HCT116 (cell line): Measurements from ENCODE around the gene ANO2. TPM values are rescaled to one million over a fixed set of nuclear protein-coding genes. Genes with fewer than 3 reads are reported as not detected.

ENCODE experiments used
- ATAC-seq: fragments of 200-7000 bp; cut with Tn5 transposase; 2 replicates; pipeline ENCODE4 v1.9.1; 2020; ENCODE audit warnings: mild to moderate bottlenecking, moderate library complexity
- BruUV-seq: library from RNA; stranded (reverse); fragments of 400-500 nt; replicated peaks from 2 replicates; lab custom pipeline; 2021; lab: Mats Ljungman, UMichigan
- CTCF ChIA-PET: fragments of 300-600 bp; sonication (Branson Sonifier 250); formaldehyde crosslinking; loops from one replicate; lab custom pipeline; 2021; ENCODE audit warnings: antibody characterized with exemption; lab: Charles Lee
- POLR2A ChIA-PET: fragments of 300-600, 350-600 bp; sonication (Branson Sonifier 250); formaldehyde crosslinking; loops from one replicate; lab custom pipeline; 2021; ENCODE audit warnings: antibody characterized with exemption; lab: Charles Lee
- RAD21 ChIA-PET, 2 experiments: fragments of 300-600 bp; sonication (Branson Sonifier 250); formaldehyde crosslinking; loops; one replicate each; lab custom pipeline; 2023; ENCODE audit warnings: low total read pairs in 2 of 2; ENCODE audit not compliant: uncharacterized antibody in 2 of 2, unreplicated experiment in 2 of 2, low non-redundant PET in 1 of 2; lab: Charles Lee
- DNase-seq: peaks from one replicate; pipeline ENCODE4 v3.0.0-alpha.2; 2010; ENCODE audit warnings: low read depth, low spot score
- H2AFZ ChIP-seq: fragments of 200-600 bp; shearing (Covaris generic), sonication (generic); 2 replicates; pipeline ENCODE4 v1.6.1; 2017; ENCODE audit warnings: low read depth, mixed run types, mixed read lengths, antibody characterized with exemption, low read length; ENCODE audit not compliant: poor library complexity, severe bottlenecking
- H3K27ac ChIP-seq: 2 replicates; pipeline ENCODE4 v1.5.1; 2012; ENCODE audit warnings: low read depth, low read length
- H3K27me3 ChIP-seq: fragments of 200-600 bp; sonication (generic); 2 replicates; pipeline ENCODE4 v1.6.1; 2016; ENCODE audit warnings: mixed run types, low read length, mixed read lengths; ENCODE audit not compliant: insufficient read depth
- H3K36me3 ChIP-seq, 2 experiments: fragments of 200-500 bp in 1 of 2; fragments of 200-600 bp in 1 of 2; sonication (Bioruptor generic) in 1 of 2; sonication (generic) in 1 of 2; 2 replicates each; pipeline versions ENCODE4 v1.5.1 to v1.6.1; 2014 to 2016; ENCODE audit warnings: low read length in 2 of 2, inconsistent platforms in 1 of 2, mixed read lengths in 1 of 2, mixed run types in 1 of 2; ENCODE audit not compliant: insufficient read depth in 2 of 2, control insufficient read depth in 1 of 2
- H3K4me1 ChIP-seq, 2 experiments: fragments of 200-600 bp in 1 of 2; sonication (generic) in 1 of 2; 2 replicates each; pipeline versions ENCODE4 v1.5.1 to v1.6.1; 2012 to 2017; ENCODE audit warnings: low read length in 2 of 2, inconsistent platforms in 1 of 2, mild to moderate bottlenecking in 1 of 2, mixed read lengths in 1 of 2, mixed run types in 1 of 2, moderate library complexity in 1 of 2; ENCODE audit not compliant: insufficient read depth in 2 of 2, control insufficient read depth in 1 of 2
- H3K4me2 ChIP-seq: fragments of 200-600 bp; sonication (generic); 2 replicates; pipeline ENCODE4 v1.6.1; 2017; ENCODE audit warnings: mixed run types, low read length, mixed read lengths
- H3K4me3 ChIP-seq, 2 experiments: fragments of 200-600 bp in 1 of 2; sonication (generic) in 1 of 2; replicated peaks in 1 of 2; 2 replicates each; pipeline ENCODE4 v1.5.1; 2011 to 2016; ENCODE audit warnings: low read length in 2 of 2, control low read depth in 1 of 2, low read depth in 1 of 2, mild to moderate bottlenecking in 1 of 2, mixed read lengths in 1 of 2, mixed run types in 1 of 2
- H3K79me2 ChIP-seq: fragments of 200-600 bp; sonication (generic); 2 replicates; pipeline ENCODE4 v1.6.1; 2017; ENCODE audit warnings: mild to moderate bottlenecking, mixed run types, low read length, moderate library complexity, mixed read lengths; ENCODE audit not compliant: insufficient read depth
- H3K9ac ChIP-seq: fragments of 200-600 bp; sonication (generic); 2 replicates; pipeline ENCODE4 v1.6.1; 2016; ENCODE audit warnings: low read length, mixed read lengths
- H3K9me2 ChIP-seq: fragments of 200-600 bp; sonication (generic), shearing (Covaris generic); 2 replicates; pipeline ENCODE4 v1.6.1; 2017; ENCODE audit warnings: mixed run types, mild to moderate bottlenecking, moderate library complexity; ENCODE audit not compliant: insufficient read depth
- H3K9me3 ChIP-seq, 2 experiments: fragments of 200-500 bp in 1 of 2; fragments of 200-600 bp in 1 of 2; sonication (Bioruptor generic) in 1 of 2; sonication (generic) in 1 of 2; 2 replicates each; pipeline ENCODE4 v1.6.1; 2014 to 2017; ENCODE audit warnings: low read length in 2 of 2, mixed read lengths in 2 of 2, inconsistent platforms in 1 of 2, low read depth in 1 of 2, mild to moderate bottlenecking in 1 of 2, mixed run types in 1 of 2, moderate library complexity in 1 of 2; ENCODE audit not compliant: control insufficient read depth in 1 of 2, insufficient read depth in 1 of 2
- H4K20me1 ChIP-seq: fragments of 200-600 bp; sonication (generic), shearing (Covaris generic); 2 replicates; pipeline ENCODE4 v1.6.1; 2017; ENCODE audit warnings: mixed run types, mild to moderate bottlenecking, moderate library complexity; ENCODE audit not compliant: insufficient read depth
- CBX3 ChIP-seq: IDR thresholded peaks from 2 replicates; pipeline ENCODE4 v1.6.1; 2012; ENCODE audit warnings: low read depth
- CEBPB ChIP-seq: IDR thresholded peaks from 2 replicates; pipeline ENCODE4 v1.6.1; 2012; ENCODE audit warnings: low read depth
- EGR1 ChIP-seq: IDR thresholded peaks from 2 replicates; pipeline ENCODE4 v1.6.1; 2012; ENCODE audit warnings: low read depth
- ELF1 ChIP-seq: IDR thresholded peaks from 2 replicates; pipeline ENCODE4 v1.6.1; 2012; ENCODE audit warnings: low read depth, borderline replicate concordance
- EZH2 ChIP-seq: fragments of 200-600 bp; sonication (generic); IDR thresholded peaks from 2 replicates; pipeline ENCODE4 v1.6.1; 2017; ENCODE audit warnings: antibody characterized with exemption, mixed run types
- EZH2phosphoT487 ChIP-seq: fragments of 200-600 bp; IDR thresholded peaks from 2 replicates; pipeline ENCODE4 v1.6.1; 2018; ENCODE audit warnings: antibody characterized with exemption, borderline replicate concordance
- FOSL1 ChIP-seq: IDR thresholded peaks from 2 replicates; pipeline ENCODE4 v1.6.1; 2012; ENCODE audit warnings: low read depth
- POLR2A ChIP-seq: IDR thresholded peaks from 2 replicates; pipeline ENCODE4 v1.7.0; 2011; ENCODE audit warnings: borderline replicate concordance; ENCODE audit not compliant: insufficient read depth, insufficient read length; ENCODE audit errors: extremely low read depth
- POLR2AphosphoS5 ChIP-seq: IDR thresholded peaks from 2 replicates; pipeline ENCODE4 v1.6.1; 2011; ENCODE audit warnings: mild to moderate bottlenecking, low read depth, low read length, moderate library complexity
- RAD21 ChIP-seq: IDR thresholded peaks from 2 replicates; pipeline ENCODE4 v1.6.1; 2012; ENCODE audit warnings: low read depth, mild to moderate bottlenecking
- SIN3A ChIP-seq: IDR thresholded peaks from 2 replicates; pipeline ENCODE4 v1.6.1; 2012; ENCODE audit warnings: low read depth
- SP1 ChIP-seq: IDR thresholded peaks from 2 replicates; pipeline ENCODE4 v1.6.1; 2012; ENCODE audit warnings: low read depth
- SRF ChIP-seq: IDR thresholded peaks from 2 replicates; pipeline ENCODE4 v1.6.1; 2012; ENCODE audit warnings: low read depth
- TCF7L2 ChIP-seq: IDR thresholded peaks from 2 replicates; pipeline ENCODE4 v1.7.0; 2011; ENCODE audit warnings: borderline replicate concordance, inconsistent platforms; ENCODE audit not compliant: insufficient read depth, insufficient read length; ENCODE audit errors: extremely low read depth
- YY1 ChIP-seq: IDR thresholded peaks from 2 replicates; pipeline ENCODE4 v1.6.1; 2011; ENCODE audit warnings: low read length, low read depth, moderate library complexity, mild to moderate bottlenecking; ENCODE audit not compliant: insufficient replicate concordance; ENCODE audit errors: extremely low read depth
- ZFX ChIP-seq: fragments of 450-650 bp; IDR thresholded peaks from 2 replicates; pipeline ENCODE4 v1.6.1; 2017
- ZNF274 ChIP-seq: fragments of 200-500 bp; sonication (Bioruptor generic); IDR thresholded peaks from 2 replicates; pipeline ENCODE4 v1.6.1; 2014; ENCODE audit warnings: mild to moderate bottlenecking, low read depth, low read length, inconsistent platforms
- intact Hi-C: fragments of 100-400 bp; cut with micrococcal nuclease; formaldehyde crosslinking; loops from 2 replicates; pipeline ENCODE4 v1.10.0; 2022
- total RNA-seq: library from RNA; stranded (reverse); gene quantifications from one replicate; pipeline ENCODE4 v1.2.1, GENCODE V29; 2021; ENCODE audit not compliant: unreplicated experiment
- TF ChIP-seq, protein P1 (sequence below): IDR thresholded peaks from 2 replicates; pipeline ENCODE4 v1.6.1; 2012; ENCODE audit warnings: low read depth
- TF ChIP-seq, protein P2 (sequence below), 3 experiments: fragments of 200-600 bp in 1 of 3; sonication (generic) in 1 of 3; IDR thresholded peaks in 2 of 3; conservative IDR thresholded peaks in 1 of 3; 2 replicates each; pipeline ENCODE4 v1.5.1; 2012 to 2017; ENCODE audit warnings: low read depth in 2 of 3, low read length in 2 of 3, antibody characterized with exemption in 1 of 3, borderline replicate concordance in 1 of 3, control low read depth in 1 of 3, mild to moderate bottlenecking in 1 of 3, mixed read lengths in 1 of 3, mixed run types in 1 of 3, moderate library complexity in 1 of 3; ENCODE audit not compliant: insufficient read depth in 1 of 3
- TF ChIP-seq, protein P3 (sequence below): IDR thresholded peaks from 2 replicates; pipeline ENCODE4 v1.6.1; 2012

ANO2 gene
- total RNA-seq, 1 experiment from 2014 or later, result not detected

DNA sequence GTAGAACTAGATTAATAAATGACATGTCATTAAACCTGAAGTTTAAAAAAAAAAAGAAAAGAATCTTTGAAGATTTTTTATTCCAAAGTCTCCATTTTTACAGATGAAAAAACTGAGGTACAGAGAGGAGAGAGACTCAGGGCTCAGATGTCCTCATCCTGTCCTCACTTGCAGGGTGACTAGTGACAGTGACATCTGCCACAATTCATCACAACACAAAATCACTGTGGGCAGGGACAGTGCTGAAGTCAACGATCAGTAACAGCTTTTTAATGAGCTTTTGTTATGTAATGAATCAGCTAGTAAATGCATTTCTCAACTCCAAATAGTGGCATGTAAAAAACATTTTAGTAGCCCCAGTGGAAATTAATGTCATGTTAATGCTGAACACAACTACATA is 374.6 kb downstream of the ANO2 start:
- Histone ChIP-seq H3K4me1 (no peaks in the 10 kb centered on the region), H3K9me2 (no peaks in the 10 kb centered on the region), H3K4me2 (no peak overlapping the region), H3K27ac (no peak overlapping the region), H3K36me3 (no peaks in the 10 kb centered on the region), H3K9ac (no peak overlapping the region), H2AFZ (no peak overlapping the region), H4K20me1 (no peaks in the 10 kb centered on the region), H3K79me2 (no peaks in the 10 kb centered on the region), H3K4me3 (no peak overlapping the region), H3K9me3 (no peaks in the 10 kb centered on the region), H3K27me3 (peaks cover 80% of the 10 kb centered on the region)
- TF ChIP-seq, protein P1, sequence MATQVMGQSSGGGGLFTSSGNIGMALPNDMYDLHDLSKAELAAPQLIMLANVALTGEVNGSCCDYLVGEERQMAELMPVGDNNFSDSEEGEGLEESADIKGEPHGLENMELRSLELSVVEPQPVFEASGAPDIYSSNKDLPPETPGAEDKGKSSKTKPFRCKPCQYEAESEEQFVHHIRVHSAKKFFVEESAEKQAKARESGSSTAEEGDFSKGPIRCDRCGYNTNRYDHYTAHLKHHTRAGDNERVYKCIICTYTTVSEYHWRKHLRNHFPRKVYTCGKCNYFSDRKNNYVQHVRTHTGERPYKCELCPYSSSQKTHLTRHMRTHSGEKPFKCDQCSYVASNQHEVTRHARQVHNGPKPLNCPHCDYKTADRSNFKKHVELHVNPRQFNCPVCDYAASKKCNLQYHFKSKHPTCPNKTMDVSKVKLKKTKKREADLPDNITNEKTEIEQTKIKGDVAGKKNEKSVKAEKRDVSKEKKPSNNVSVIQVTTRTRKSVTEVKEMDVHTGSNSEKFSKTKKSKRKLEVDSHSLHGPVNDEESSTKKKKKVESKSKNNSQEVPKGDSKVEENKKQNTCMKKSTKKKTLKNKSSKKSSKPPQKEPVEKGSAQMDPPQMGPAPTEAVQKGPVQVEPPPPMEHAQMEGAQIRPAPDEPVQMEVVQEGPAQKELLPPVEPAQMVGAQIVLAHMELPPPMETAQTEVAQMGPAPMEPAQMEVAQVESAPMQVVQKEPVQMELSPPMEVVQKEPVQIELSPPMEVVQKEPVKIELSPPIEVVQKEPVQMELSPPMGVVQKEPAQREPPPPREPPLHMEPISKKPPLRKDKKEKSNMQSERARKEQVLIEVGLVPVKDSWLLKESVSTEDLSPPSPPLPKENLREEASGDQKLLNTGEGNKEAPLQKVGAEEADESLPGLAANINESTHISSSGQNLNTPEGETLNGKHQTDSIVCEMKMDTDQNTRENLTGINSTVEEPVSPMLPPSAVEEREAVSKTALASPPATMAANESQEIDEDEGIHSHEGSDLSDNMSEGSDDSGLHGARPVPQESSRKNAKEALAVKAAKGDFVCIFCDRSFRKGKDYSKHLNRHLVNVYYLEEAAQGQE, result no peak
- TF ChIP-seq FOSL1 (no peak), SRF (no peak), ELF1 (no peak), SIN3A (no peak), EZH2phosphoT487 (no peak), RAD21 (no peak), CBX3 (no peak), SP1 (no peak), POLR2A (no peak), YY1 (no peak), ZFX (no peak), EGR1 (no peak), ZNF274 (no peak), TCF7L2 (no peak), EZH2 (no peak), CEBPB (no peak), POLR2AphosphoS5 (no peak)
- TF ChIP-seq, protein P2, sequence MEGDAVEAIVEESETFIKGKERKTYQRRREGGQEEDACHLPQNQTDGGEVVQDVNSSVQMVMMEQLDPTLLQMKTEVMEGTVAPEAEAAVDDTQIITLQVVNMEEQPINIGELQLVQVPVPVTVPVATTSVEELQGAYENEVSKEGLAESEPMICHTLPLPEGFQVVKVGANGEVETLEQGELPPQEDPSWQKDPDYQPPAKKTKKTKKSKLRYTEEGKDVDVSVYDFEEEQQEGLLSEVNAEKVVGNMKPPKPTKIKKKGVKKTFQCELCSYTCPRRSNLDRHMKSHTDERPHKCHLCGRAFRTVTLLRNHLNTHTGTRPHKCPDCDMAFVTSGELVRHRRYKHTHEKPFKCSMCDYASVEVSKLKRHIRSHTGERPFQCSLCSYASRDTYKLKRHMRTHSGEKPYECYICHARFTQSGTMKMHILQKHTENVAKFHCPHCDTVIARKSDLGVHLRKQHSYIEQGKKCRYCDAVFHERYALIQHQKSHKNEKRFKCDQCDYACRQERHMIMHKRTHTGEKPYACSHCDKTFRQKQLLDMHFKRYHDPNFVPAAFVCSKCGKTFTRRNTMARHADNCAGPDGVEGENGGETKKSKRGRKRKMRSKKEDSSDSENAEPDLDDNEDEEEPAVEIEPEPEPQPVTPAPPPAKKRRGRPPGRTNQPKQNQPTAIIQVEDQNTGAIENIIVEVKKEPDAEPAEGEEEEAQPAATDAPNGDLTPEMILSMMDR (IDR thresholded peaks at IDR 0.05 in 2 of 3, conservative IDR thresholded peaks at IDR 0.05 in 1 of 3; ENCODE audit: borderline replicate concordance in 1 of 3, insufficient read depth in 1 of 3, low read depth in 2 of 3, low read length in 2 of 3), result no peak
- TF ChIP-seq, protein P3, sequence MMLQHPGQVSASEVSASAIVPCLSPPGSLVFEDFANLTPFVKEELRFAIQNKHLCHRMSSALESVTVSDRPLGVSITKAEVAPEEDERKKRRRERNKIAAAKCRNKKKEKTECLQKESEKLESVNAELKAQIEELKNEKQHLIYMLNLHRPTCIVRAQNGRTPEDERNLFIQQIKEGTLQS, result no peak
- intact Hi-C loops, result no loop called here
- CTCF ChIA-PET, result interaction anchor here (1.5 kb wide), 1 partner anchor 14 kb away, joined by 5 read pairs; no protein-coding TSS in a partner anchor
- BruUV-seq, result no TSS peak
- POLR2A ChIA-PET, result no interaction called here
- RAD21 ChIA-PET, result no interaction called here
- DNase-seq, result no peak
- ATAC-seq, result no peak
